ENCODE results near the gene ABCG1.

The ABCG1 gene

GRCh38 chr21:42310411-42311001 lies 91.6 kb downstream of the ABCG1 start:
- no peak for DNase-seq

GRCh38 chr21:42311160-42311559 lies 92.2 kb downstream of the ABCG1 start:
- DNase-seq = no peak

GRCh38 chr21:42311816-42312625 lies 93.1 kb downstream of the ABCG1 start:
- DNase-seq = no peak

DNA sequence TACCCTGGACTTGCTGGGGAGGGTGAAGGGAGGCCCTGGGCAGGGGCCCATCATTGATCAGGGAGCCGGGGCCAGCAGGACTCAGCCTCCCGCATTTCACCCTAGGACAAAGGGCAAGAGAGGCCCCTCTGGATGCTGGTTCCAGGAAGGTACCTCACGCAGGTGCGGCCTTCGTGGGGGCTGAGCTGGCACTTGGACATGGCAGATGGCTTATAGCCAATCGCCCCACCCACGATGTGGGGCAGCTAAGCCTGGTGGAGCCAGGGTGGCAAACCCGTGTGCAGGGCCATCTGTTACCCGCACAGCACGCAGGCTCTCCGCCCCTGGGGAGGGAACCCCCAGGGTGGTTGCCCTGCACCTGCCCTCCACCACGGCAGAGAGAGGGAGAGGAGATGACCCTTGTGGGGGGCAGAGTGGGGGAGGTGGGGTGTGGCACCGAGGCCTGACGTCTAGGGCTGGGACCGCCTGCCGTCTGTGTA lies 93.7 kb downstream of the ABCG1 start:
- DNase-seq = no peak

- DNase-seq = no peak
Measured at GRCh38 chr21:42313501-42313969, 94.6 kb downstream of the ABCG1 start.

GRCh38 chr21:42314616-42315295 lies 95.8 kb downstream of the ABCG1 start:
- DNase-seq = no peak

DNA sequence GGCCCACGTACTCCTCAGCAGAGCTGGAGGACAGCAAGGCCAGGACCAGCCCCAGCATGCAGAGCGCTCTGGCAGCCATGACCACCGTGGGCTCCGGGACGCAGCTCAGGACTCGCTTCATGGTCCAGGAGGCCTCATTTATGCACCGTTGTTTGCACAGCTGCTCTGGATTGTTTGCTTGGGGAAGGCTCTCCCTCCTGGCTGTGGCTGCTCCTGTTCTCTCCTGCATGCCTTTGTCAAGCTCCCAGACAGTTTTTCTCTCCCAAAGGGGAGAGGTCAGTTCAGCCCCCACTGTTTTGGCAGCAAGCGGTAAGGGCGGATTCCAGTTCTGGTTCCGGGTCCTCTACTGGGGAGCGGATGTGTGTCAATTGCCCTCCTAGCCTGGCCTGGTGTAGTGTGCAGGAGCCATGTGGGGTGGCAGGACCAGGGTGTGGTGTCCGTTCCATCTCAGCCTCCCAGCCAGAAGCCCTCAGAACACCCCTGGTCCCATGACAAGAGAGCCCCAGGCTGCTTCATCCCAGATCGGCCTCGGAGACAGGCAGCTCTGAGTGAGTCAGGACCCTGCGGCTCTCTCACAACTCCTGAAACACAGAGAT lies 96.5 kb downstream of the ABCG1 start, which contains the start of gene TFF3:
TSS of gene TFF3 (minus strand) at position 114 of the 596 bp plus-strand sequence. CDS start at position 79, 35 bp downstream.
- no peak for DNase-seq

DNA sequence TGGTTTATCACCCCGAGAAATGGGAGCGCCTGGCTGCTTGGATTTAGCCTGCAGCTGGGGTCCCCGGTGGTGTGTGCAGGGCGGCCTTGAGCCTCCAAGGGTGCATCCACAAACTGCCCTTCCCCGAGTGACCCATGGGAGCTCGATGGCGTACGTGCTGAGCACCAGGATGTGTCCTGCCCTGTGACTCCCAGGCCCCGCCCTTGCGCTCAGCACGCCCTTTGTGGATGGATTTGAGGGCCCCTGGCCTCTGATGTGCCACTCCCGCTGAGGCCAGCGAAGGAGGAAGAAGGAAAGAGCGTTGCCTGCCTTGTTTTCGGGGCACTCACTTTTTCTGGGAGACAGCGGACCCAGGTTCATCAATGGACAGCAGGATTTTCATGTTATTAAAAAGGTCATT lies 98.0 kb downstream of the ABCG1 start:
- DNase-seq = no peak

DNA sequence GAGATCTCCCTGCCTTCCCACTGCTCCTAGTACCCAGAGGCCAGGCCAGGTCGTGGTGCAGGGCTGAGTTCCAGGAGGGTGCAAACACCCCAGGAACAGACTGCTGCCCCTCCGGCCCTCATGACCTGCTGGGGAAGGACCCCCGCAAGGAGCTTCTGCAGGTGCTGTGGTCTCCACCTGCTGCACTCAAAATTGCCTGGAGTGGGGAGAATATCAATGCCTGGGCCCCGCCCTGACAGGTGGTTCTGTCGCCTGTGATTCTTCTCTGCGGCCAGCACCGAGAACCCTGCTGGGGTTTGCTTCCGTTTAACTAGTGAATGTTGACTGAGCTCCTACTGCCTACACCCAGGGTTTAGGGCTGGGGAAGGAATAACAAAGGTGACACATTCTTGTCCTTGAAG lies 98.4 kb downstream of the ABCG1 start:
- DNase-seq = no peak

- no peak for DNase-seq
Measured at GRCh38 chr21:42317826-42318746, 99.1 kb downstream of the ABCG1 start.

GRCh38 chr21:42319376-42319775 lies 100.4 kb downstream of the ABCG1 start:
- no peak for DNase-seq

DNA sequence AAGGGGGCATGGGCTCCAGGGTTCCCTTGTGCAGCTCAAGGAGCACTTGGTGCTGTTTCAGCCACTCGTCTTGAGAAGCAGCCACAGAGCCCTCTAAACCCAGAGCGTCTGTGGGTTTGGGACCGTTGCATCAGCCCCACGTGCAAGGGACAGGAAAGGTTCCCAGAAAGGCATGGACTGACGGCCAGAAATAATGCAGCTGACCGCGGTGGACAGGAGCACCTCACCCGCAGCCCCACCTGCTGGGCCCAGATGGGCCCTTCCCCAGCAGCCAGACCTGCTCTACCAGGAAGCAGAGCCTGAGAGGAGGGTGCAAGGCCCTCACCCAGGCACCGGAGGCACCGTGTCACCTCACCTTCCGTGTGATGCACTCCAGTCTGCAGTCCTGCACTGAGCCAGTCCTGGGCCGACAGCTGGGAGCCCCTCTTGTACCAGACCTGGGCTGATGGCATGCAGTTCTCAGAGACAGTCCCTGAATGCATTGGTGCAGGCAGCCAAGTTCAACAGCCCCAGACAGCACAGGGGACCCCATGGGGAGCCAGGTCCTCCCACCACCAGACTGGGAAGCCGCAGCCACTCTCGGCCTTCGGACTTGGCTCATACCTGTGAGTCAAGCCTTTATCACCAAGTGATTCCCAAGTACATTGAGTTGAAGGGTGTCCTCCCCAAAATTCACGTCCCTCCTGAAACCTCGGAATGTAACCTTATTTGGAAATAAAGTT lies 101.1 kb downstream of the ABCG1 start:
- no peak for DNase-seq

DNA sequence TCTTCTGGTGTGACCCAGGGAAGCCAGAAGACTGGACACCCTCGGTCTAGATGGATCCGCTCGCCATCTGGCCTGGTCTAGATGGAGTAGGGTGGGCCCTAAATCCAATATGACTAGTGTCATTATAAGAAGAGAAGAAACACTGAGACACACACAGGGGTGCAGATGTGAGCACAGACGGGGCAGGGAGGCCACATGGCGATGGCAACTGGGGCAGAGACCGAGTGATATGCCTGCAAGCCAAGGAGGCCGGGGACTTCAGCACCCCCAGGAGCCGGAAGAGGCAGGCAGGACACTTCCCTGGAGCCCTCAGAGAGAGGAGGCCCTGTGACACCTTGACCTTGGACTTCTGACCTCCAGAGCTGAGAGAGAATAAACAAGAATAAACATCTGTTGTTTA lies 101.9 kb downstream of the ABCG1 start:
- DNase-seq = no peak

DNA sequence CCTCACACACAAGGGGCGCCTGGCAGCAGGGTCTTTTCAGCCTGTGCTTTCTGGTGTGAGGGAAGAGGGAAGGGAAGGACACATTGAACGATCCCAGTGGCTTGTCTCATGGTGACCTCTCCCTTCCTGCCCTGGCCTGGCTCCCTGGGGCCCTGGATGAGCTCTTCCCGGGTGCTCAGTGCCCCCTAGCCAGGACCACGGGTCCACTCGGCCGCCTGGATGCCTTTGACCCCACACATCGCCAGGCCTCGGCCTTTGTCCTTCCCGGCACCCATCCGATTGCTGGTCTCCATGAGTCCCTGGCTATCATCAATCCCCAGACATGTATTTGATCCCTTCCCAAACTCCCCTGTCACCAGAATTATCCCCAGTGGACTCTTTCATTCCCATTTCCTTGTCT lies 102.3 kb downstream of the ABCG1 start:
- DNase-seq = no peak

GRCh38 chr21:42321845-42322244 lies 102.9 kb downstream of the ABCG1 start:
- DNase-seq = no peak

DNA sequence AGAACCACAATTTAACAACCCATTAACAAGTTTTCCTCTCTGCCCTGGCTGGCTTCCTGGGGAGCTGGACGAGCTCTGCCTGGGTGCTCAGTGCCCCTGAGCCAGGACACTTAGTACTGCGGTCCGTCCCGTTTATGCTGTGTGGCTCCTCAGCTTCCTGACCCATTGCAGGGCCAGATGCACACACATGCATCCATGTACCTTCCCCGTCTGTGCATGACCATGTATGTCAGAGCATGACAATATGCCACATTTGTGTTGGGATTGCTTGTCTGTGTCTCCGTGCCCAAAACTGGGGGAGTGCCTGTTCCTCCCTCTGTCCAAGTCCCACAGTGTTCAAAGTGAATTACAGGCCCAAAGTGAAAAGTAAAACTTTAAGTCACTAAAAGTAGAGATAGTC lies 106.0 kb downstream of the ABCG1 start:
- no peak for DNase-seq

GRCh38 chr21:42330380-42331371 lies 111.7 kb downstream of the ABCG1 start:
- no peak for DNase-seq

DNA sequence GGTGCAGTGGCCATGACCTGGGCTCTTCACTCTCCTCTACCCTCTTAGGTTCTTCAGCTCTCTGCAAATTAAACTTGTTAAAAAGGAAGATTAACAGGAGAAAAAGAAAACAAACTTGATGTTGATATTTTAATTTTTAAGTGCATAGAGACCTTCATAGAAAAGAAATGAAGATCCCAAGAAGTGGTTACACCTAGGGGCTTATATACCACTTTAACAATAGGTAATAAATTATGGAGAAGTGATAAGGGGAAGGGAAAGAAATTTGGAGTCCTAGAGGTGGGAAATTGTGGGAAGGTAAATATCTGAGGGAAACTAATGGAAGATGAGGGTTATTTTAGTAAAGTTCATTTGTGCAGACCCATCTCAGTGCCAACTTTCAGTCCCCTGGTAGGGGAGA lies 112.7 kb downstream of the ABCG1 start:
- no peak for DNase-seq

GRCh38 chr21:42332557-42333317 lies 113.8 kb downstream of the ABCG1 start:
- DNase-seq = no peak

All from fibroblast of skin of right biceps (primary cell).